Lung (tissue), 12 donors: ENCODE results near the gene LAMB4. TPM values are rescaled to one million over a fixed set of nuclear protein-coding genes. Genes with fewer than 3 reads are reported as not detected.

Source experiments
- ATAC-seq: fragments of 200-7000 bp; cut with Tn5 transposase; one replicate; pipeline ENCODE4 v1.9.1; 2020; ENCODE audit warnings: moderate number of reproducible peaks; ENCODE audit not compliant: insufficient read depth, low FRiP score
- DNase-seq, 3 donors: peaks; one replicate each; pipeline ENCODE4 v3.0.0-alpha.2; 2013 to 2017
- H3K27ac ChIP-seq, 2 donors: one replicate each; pipeline ENCODE4 v1.5.1; 2013; ENCODE audit warnings: mild to moderate bottlenecking in 2 of 2, moderate library complexity in 2 of 2, control low read depth in 1 of 2, inconsistent platforms in 1 of 2, low read depth in 1 of 2, low read length in 1 of 2
- H3K27me3 ChIP-seq, 3 donors: one replicate each; pipeline ENCODE4 v1.5.1; 2013; ENCODE audit warnings: low read length in 2 of 3; ENCODE audit not compliant: control insufficient read depth in 3 of 3, insufficient read depth in 3 of 3
- H3K36me3 ChIP-seq, 4 donors: one replicate each; pipeline ENCODE4 v1.5.1; 2013; ENCODE audit warnings: low read length in 4 of 4, mild to moderate bottlenecking in 1 of 4, moderate library complexity in 1 of 4; ENCODE audit not compliant: control insufficient read depth in 4 of 4, insufficient read depth in 4 of 4
- H3K4me1 ChIP-seq, 5 donors: one replicate each; pipeline ENCODE4 v1.5.1; 2013; ENCODE audit warnings: low read length in 5 of 5, mild to moderate bottlenecking in 2 of 5, moderate library complexity in 1 of 5; ENCODE audit not compliant: control insufficient read depth in 5 of 5, insufficient read depth in 5 of 5
- H3K4me3 ChIP-seq: one replicate; pipeline ENCODE4 v1.5.1; 2013; ENCODE audit warnings: mild to moderate bottlenecking, control low read depth, moderate library complexity
- H3K9ac ChIP-seq, 2 donors: one replicate each; pipeline ENCODE4 v1.5.1; 2013; ENCODE audit warnings: low read length in 2 of 2, control low read depth in 1 of 2; ENCODE audit not compliant: insufficient read depth in 1 of 2
- H3K9me3 ChIP-seq, 4 donors: one replicate each; pipeline ENCODE4 v1.5.1; 2013; ENCODE audit warnings: low read length in 3 of 4, mild to moderate bottlenecking in 1 of 4, moderate library complexity in 1 of 4; ENCODE audit not compliant: control insufficient read depth in 4 of 4, insufficient read depth in 3 of 4
- WGBS, 2 donors: extraction: QIAGEN DNeasy Blood & Tissue Kit; methylation state at CpG; one replicate each; pipeline ENCODE4 v1.1.7; 2013; 5-methylcytosine and 5-hydroxymethylcytosine counted together
- polyA plus RNA-seq, 2 donors: library from polyadenylated mRNA; stranded (reverse); fragments of 200-250 nt; gene quantifications; one replicate each; pipeline ENCODE4 v1.2.1, GENCODE V29; 2013
- total RNA-seq, 2 donors: library from RNA; depleted of rRNA in 1 of 2; stranded (reverse); fragments of >200 nt in 1 of 2; gene quantifications; one replicate each; pipeline ENCODE4 v1.2.1, GENCODE V29; 2014 to 2021
- TF ChIP-seq, protein P1 (sequence below): IDR thresholded peaks from 2 replicates; pipeline ENCODE4 v1.5.1; 2012; ENCODE audit warnings: mild to moderate bottlenecking; ENCODE audit errors: control extremely low read depth, extremely low read depth
- donor health status: control.
- donor health status: control.
- donor health status: Bipolar disorder and iron deficiency.
- donor health status: healthy.
- donor health status: DM: yes; HTN: yes; CAD: no.

The LAMB4 gene
- total and polyA plus RNA-seq, 4 donors = 0.06 to 0.63 (median 0.28) TPM

DNA sequence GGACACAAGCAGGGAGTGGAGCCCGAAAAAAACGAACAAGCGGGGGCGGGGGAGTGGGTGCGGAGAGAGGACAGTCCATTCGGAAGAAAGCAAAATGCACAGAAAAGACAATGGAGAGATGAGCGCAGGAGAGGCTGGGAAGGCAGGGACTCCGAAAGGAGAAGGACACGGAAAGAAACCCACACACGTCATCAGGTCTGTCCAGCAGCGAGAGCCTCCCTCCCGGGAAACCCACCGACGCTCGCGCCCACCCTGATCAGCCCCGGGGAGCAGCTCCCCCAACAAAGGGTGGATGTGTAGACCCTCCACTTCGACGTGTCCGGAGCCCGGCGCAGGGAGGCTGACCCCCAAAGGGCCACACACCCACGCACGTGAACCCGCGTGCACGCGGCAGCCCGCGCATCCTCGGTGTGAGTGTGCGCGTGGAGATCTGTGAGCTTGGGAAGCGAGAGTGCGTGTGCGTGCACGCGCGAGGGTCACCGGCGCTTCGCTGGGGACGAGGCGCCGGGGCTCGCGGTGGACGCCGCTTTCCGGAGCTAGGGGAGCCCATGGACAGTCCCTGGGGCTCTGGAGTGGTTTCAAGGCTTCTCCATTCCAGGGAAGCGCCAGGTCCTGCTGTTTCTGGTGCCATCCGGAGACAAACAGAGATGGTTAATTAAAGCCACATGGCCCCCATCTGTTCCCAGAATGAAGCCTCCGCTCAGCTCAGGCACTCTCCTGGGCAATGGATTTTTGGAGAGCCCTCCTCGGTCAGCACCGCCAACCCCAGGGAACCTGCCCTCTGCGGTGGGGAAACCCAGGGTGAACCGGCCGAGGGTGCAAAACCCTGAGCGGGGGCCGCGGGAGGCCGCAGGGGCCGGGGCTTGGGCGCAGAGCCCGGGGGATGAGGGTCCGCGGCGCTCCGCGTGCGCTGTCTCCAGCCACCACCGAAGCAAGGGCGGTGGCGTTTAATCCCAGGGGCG is 128.1 kb downstream of the LAMB4 start:
- WGBS, 2 donors = 1 to 2% methylated on average over 71 to 75 of the region's 75 CpGs
- ATAC-seq = peak; percentile 14
- Histone ChIP-seq H3K36me3 (peaks cover 0 to 13% (median 3%) of the 10 kb centered on the region in 4 donors), H3K9me3 (no peaks in the 10 kb centered on the region), H3K27me3 (no peaks in the 10 kb centered on the region), H3K27ac (peak overlapping the region; percentile 68 to 86), H3K9ac (peak overlapping the region in 1 of 2 donors; percentile 64), H3K4me3 (peak overlapping the region; percentile 54), H3K4me1 (peaks cover 0 to 52% (median 17%) of the 10 kb centered on the region in 5 donors)
- TF ChIP-seq, protein P1, sequence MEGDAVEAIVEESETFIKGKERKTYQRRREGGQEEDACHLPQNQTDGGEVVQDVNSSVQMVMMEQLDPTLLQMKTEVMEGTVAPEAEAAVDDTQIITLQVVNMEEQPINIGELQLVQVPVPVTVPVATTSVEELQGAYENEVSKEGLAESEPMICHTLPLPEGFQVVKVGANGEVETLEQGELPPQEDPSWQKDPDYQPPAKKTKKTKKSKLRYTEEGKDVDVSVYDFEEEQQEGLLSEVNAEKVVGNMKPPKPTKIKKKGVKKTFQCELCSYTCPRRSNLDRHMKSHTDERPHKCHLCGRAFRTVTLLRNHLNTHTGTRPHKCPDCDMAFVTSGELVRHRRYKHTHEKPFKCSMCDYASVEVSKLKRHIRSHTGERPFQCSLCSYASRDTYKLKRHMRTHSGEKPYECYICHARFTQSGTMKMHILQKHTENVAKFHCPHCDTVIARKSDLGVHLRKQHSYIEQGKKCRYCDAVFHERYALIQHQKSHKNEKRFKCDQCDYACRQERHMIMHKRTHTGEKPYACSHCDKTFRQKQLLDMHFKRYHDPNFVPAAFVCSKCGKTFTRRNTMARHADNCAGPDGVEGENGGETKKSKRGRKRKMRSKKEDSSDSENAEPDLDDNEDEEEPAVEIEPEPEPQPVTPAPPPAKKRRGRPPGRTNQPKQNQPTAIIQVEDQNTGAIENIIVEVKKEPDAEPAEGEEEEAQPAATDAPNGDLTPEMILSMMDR = no peak
- peak; percentile 49 to 60 (median 53) for DNase-seq

GRCh38 chr7:108000875-108001763 is 129.0 kb downstream of the LAMB4 start:
- peak overlapping the region; percentile 45 to 86 for H3K27ac ChIP-seq
- peak overlapping the region; percentile 54 for H3K4me3 ChIP-seq
- 16 to 17% methylated on average over 37 of the region's 37 CpGs for WGBS, 2 donors
- DNase-seq = peak; percentile 61 to 73 (median 67)
- H3K9ac ChIP-seq = peak overlapping the region in 1 of 2 donors; percentile 64
- H3K27me3 ChIP-seq = no peaks in the 10 kb centered on the region
- peaks cover 0 to 13% (median 3%) of the 10 kb centered on the region in 4 donors for H3K36me3 ChIP-seq
- H3K9me3 ChIP-seq = no peaks in the 10 kb centered on the region
- TF ChIP-seq, protein P1 = no peak
- peak; percentile 9 for ATAC-seq
- H3K4me1 ChIP-seq = peaks cover 0 to 56% (median 17%) of the 10 kb centered on the region in 5 donors

GRCh38 chr7:107999779-108000560 is 130.2 kb downstream of the LAMB4 start:
- DNase-seq (no peak), ATAC-seq (no peak)
- H3K4me3 ChIP-seq = no peak overlapping the region
- H3K27ac ChIP-seq = peak overlapping the region; percentile 22 to 28
- no peaks in the 10 kb centered on the region for H3K27me3 ChIP-seq
- TF ChIP-seq, protein P1 = no peak
- 73 to 87% methylated on average over 4 of the region's 4 CpGs for WGBS, 2 donors
- H3K9ac ChIP-seq = no peak overlapping the region
- H3K9me3 ChIP-seq = no peaks in the 10 kb centered on the region
- peaks cover 3 to 67% (median 18%) of the 10 kb centered on the region in 5 donors for H3K4me1 ChIP-seq
- peaks cover 0 to 13% (median 3%) of the 10 kb centered on the region in 4 donors for H3K36me3 ChIP-seq
